NB4 (cell line): ENCODE results near the gene CSHL1.

Source experiments
- MYC ChIP-seq: IDR thresholded peaks from 2 replicates; pipeline ENCODE4 v1.6.1; 2011; ENCODE audit warnings: low read depth, low read length
- POLR2A ChIP-seq: IDR thresholded peaks from 2 replicates; pipeline ENCODE4 v1.6.1; 2011; ENCODE audit warnings: mild to moderate bottlenecking; ENCODE audit not compliant: insufficient read length; ENCODE audit errors: extremely low read depth
- TF ChIP-seq, protein P1 (sequence below): IDR thresholded peaks from one replicate; pipeline ENCODE4 v1.5.1; 2012; ENCODE audit warnings: low read depth, low read length

DNA sequence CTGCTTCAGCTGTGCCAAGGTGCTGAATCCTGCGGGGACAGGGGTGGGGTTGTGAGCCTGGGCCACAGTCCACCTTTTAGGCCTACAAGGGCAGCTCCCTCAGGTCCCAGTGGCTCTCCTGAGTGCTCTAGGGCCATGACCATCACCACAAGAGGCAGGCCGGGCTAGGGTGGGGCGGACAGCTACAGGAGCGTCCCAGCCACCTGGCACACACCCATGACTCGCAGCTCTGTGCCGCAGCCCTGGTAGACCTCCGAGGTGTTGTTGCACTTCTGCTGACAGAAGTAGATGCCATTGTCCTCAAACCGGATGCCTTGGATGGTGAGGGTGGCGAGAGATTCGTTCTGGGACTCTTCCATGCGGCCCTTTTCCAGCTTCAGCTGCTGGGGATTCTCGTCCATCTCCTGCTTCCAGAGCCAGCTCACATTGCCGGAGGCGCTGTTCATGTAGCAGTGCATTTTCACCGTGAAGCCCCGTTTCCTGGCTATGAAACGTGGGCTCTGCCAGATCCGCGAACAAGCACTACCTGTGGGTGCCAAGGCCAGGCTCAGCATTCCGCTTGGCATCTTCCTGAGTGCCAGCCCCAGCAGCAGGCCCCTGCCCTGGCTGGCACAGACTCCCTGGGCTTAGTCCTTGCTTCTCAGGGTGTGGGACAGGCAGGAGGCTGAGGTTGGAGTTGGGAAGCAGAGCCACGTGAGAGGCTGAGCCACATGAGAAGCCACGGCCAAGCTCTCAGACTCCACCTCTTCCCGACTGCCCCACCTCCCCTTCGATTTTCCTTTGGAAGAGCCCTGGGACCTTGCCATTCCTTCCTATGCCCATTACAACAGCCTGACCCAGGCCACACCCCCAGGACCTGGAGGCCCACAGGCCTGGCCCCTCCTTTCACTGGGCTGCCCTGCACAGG, 19.1 kb upstream of the CSHL1 start:
- TF ChIP-seq, protein P1, sequence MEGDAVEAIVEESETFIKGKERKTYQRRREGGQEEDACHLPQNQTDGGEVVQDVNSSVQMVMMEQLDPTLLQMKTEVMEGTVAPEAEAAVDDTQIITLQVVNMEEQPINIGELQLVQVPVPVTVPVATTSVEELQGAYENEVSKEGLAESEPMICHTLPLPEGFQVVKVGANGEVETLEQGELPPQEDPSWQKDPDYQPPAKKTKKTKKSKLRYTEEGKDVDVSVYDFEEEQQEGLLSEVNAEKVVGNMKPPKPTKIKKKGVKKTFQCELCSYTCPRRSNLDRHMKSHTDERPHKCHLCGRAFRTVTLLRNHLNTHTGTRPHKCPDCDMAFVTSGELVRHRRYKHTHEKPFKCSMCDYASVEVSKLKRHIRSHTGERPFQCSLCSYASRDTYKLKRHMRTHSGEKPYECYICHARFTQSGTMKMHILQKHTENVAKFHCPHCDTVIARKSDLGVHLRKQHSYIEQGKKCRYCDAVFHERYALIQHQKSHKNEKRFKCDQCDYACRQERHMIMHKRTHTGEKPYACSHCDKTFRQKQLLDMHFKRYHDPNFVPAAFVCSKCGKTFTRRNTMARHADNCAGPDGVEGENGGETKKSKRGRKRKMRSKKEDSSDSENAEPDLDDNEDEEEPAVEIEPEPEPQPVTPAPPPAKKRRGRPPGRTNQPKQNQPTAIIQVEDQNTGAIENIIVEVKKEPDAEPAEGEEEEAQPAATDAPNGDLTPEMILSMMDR: no peak
- TF ChIP-seq POLR2A: no peak
- TF ChIP-seq MYC: no peak
